HG03439 (cell line): Measurements from ENCODE around the gene MEN1.
A peak's percentile ranks its signal among the peaks of the same experiment; 100 is the strongest.

Experiments
- ATAC-seq: cut with Tn5 transposase; IDR thresholded peaks from one replicate; pipeline ENCODE4 v1.9.1; 2021; ENCODE audit warnings: mild to moderate bottlenecking, moderate library complexity; ENCODE audit not compliant: unreplicated experiment

The MEN1 gene

GRCh38 chr11:64810271-64810890 is at the start of gene MEN1:
Gene MEN1, minus strand, starts transcription at chr11:64810551. Its CDS starts 442 bp downstream, at chr11:64810109.
- ATAC-seq = peak; percentile 60

DNA sequence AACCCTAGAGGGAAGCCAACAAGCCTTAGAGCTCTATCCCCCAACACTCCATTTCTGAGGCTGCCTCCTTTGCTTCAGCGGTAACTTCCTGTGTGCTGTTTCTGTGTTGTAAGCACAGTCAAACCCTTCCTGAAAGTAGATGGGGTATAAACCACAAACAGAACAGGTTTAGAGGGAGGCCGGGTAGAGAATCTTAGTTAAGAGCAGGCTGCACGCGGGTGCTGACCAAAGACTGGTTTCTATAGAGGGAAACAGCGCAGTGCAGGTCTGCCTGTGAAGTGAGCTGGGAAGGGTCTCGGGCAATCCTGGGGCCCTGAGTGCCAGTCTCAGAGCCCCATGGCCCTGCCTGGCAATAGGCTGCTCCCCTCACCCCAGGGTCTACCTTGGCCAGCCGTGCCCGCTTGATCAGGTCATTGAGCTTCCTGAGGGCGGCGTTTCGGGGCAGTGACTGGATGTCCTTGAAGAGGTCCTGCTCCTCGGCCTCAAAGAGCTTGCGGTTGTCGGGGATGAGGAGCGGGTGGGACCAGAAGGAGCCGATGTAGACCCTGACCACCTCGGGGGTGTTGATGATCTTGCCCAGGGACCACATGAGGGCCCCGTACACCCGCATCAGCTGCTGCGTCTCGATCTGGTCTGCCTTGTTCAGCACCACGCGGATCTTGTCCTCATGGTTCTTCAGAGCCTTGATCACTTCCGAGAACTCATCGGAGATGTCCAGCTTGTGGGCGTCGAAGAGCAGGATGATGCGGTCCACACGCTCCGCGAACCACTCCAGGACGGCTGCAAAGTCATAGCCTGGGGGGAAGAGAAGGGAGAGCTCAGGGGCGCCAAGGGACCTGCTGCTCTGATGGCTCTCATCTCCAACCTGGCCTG is 49.4 kb upstream of the MEN1 start:
- ATAC-seq = peak; percentile 56

- peak; percentile 20 for ATAC-seq
Measured at GRCh38 chr11:64858467-64859263, 48.3 kb upstream of the MEN1 start.

- no peak for ATAC-seq
Measured at GRCh38 chr11:64857485-64857884, 47.1 kb upstream of the MEN1 start.

GRCh38 chr11:64856382-64857227 is 46.3 kb upstream of the MEN1 start:
- no peak for ATAC-seq

- no peak for ATAC-seq
Measured at GRCh38 chr11:64855596-64856304, 45.4 kb upstream of the MEN1 start.

- ATAC-seq = no peak
Measured at GRCh38 chr11:64854534-64855502, 44.5 kb upstream of the MEN1 start.

- ATAC-seq = no peak
Measured at GRCh38 chr11:64854157-64854533, 43.8 kb upstream of the MEN1 start.

GRCh38 chr11:64853709-64854108 is 43.4 kb upstream of the MEN1 start:
- ATAC-seq = no peak

DNA sequence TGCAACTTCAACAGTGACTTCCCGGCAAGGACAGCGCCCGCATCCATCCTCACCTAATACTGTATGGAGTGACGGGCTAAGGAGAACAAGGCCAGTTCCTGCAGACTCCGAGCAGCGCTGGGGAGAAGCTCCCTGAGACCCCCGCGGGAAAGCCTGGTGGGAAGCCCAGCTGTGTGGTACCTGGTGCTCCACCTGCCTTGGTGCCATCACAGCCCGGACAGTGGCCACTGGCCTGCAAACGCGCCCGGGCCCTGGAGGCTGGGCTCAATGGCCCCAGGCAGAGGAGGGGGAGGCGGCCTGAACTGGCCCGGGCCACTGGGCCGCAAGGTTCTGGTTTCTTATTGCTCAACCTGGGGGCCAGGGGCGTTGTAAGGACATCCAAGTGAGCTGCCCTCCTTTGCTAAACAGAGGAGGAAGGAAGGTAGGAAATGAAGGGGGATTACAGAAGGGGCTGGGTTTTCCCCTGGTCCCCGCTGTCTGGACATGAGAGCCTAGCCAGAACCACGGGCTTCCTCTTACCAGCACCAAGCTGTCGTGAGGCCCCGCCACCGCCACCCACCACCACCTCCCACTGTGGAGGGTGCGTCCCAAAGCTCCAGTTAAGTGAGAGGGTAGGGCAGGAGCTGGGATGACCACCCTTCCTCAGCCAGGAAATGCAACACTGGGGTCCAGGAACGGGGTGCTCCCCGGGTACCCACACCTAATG is 42.6 kb upstream of the MEN1 start:
- no peak for ATAC-seq

GRCh38 chr11:64851831-64852351 is 41.5 kb upstream of the MEN1 start:
- ATAC-seq = peak; percentile 16

GRCh38 chr11:64850979-64851567 is 40.7 kb upstream of the MEN1 start:
- peak; percentile 59 for ATAC-seq

- no peak for ATAC-seq
Measured at GRCh38 chr11:64849598-64850356, 39.4 kb upstream of the MEN1 start.

GRCh38 chr11:64848826-64849597 is 38.7 kb upstream of the MEN1 start:
- ATAC-seq = no peak

GRCh38 chr11:64848214-64848825 is 38.0 kb upstream of the MEN1 start:
- ATAC-seq = no peak
